GM19328 (cell line): ENCODE results near the gene PPM1N.

ENCODE experiments used
- ATAC-seq: cut with Tn5 transposase; IDR thresholded peaks from one replicate; pipeline ENCODE4 v1.9.1; 2021; ENCODE audit warnings: mild to moderate bottlenecking, moderate library complexity; ENCODE audit not compliant: unreplicated experiment

Gene PPM1N

DNA sequence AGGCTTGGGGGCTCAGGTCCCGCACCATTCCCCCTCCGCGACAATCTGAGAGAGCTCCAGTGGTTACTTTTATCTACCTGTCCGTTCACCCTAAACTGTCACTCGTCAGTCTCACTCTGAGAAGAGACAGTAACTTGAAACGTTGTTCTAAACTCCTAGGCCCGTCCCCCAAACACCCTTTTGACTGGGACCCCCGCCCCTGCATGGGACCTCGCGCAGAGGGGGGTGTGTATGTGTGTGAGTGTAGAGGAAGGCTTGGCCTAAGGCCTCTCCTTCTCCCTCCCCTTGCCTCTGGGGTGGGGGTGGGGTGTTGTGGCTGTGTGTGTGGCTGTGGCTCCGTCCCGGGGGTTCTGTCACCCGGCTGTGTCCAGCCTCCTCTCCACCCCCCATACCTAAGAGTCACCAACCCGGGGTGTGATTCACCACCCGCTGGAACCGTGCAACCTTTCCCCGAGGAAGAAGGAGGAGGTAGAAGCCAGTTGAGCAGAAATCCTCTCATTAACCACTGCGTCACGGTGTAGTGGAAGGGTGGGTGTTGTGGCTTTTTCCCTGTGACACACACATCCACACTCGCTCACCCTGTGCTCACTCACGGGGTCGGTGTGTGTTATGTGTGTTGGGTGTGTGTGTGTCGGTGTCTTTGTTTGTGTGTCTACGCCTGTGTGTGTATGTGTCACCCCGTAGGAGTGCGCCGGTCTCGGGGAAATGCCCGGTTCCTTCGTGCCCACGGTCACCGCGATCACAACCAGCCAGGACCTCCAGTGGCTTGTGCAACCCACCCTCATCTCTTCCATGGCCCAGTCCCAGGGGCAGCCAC lies 28.1 kb upstream of the PPM1N start:
- no peak for ATAC-seq

DNA sequence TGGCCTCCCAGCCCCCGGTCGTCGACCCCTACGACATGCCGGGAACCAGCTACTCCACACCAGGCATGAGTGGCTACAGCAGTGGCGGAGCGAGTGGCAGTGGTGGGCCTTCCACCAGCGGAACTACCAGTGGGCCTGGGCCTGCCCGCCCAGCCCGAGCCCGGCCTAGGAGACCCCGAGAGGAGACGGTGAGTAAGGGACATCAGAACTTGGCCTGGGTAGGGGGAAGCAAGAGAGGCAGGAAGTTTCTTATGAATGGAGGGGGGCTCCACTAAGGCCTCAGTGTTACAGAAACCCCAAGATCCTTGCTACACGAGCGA lies 27.5 kb upstream of the PPM1N start:
- no peak for ATAC-seq

DNA sequence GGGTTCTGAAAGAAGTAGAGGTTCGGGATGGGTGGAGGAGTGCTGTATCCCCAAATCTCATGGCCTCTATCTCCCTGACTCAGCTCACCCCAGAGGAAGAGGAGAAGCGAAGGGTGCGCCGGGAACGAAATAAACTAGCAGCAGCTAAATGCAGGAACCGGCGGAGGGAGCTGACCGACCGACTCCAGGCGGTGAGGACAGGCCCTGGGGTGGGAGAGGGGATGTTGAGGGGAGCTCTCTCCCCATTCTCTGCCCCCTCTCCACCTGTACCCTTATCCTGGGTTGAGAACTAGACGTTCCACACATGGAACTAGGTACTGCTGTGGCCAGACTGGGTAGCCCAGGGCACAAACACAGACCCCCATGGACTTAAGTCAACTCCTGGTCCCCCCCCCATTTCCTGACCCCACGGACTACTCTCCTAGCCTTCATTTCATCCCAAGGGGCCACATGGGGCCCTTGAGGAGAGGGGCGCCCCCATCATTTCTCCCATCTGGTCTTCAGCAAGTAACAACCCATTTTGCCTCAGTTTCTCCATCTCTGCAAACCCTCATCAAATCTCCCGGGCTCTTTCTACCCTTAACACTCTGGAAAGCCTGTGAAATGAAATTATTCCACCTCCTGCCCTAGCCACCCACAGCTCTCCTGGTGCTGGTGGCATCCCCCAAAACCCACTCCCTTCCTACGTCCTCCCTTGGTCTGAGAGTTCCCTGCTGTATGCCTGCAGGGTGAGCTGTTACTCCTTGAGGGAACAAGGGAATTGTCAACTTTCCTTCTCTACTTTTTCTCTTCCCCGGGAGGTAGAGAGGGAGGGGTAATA lies 26.9 kb upstream of the PPM1N start:
- ATAC-seq: no peak

DNA sequence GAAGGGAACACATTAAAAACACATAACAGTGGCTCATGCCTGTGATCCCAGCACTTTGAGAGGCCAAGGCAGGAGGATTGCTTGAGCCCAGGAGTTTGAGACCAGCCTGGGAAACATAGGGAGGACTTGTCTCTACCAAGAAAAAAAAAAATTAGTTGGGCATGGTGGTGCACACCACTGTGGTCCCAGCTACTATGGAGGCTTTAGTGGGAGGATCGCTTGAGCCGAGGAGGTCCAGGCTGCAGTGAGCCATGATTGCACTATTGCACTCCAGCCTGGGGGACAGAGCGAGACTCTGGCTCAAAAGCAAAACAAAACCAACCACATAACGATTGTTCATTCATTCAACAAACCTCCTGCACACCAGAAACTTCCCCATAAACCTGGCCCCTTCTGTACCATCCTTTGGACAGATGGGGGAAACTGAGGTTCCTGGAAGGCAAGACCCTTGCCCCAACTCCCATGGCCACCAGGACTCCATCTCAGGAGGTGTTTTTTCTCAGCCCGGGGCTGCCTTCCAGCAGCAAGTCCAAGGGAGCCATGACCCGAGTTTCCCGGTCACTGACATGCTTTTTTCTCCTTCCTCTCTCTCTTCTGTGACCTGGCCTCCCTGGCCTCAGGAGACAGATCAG lies 26.2 kb upstream of the PPM1N start:
- no peak for ATAC-seq

DNA sequence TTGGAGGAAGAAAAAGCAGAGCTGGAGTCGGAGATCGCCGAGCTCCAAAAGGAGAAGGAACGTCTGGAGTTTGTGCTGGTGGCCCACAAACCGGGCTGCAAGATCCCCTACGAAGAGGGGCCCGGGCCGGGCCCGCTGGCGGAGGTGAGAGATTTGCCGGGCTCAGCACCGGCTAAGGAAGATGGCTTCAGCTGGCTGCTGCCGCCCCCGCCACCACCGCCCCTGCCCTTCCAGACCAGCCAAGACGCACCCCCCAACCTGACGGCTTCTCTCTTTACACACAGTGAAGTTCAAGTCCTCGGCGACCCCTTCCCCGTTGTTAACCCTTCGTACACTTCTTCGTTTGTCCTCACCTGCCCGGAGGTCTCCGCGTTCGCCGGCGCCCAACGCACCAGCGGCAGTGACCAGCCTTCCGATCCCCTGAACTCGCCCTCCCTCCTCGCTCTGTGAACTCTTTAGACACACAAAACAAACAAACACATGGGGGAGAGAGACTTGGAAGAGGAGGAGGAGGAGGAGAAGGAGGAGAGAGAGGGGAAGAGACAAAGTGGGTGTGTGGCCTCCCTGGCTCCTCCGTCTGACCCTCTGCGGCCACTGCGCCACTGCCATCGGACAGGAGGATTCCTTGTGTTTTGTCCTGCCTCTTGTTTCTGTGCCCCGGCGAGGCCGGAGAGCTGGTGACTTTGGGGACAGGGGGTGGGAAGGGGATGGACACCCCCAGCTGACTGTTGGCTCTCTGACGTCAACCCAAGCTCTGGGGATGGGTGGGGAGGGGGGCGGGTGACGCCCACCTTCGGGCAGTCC lies 25.5 kb upstream of the PPM1N start:
- no peak for ATAC-seq

DNA sequence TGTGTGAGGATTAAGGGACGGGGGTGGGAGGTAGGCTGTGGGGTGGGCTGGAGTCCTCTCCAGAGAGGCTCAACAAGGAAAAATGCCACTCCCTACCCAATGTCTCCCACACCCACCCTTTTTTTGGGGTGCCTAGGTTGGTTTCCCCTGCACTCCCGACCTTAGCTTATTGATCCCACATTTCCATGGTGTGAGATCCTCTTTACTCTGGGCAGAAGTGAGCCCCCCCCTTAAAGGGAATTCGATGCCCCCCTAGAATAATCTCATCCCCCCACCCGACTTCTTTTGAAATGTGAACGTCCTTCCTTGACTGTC lies 24.9 kb upstream of the PPM1N start:
- no peak for ATAC-seq

DNA sequence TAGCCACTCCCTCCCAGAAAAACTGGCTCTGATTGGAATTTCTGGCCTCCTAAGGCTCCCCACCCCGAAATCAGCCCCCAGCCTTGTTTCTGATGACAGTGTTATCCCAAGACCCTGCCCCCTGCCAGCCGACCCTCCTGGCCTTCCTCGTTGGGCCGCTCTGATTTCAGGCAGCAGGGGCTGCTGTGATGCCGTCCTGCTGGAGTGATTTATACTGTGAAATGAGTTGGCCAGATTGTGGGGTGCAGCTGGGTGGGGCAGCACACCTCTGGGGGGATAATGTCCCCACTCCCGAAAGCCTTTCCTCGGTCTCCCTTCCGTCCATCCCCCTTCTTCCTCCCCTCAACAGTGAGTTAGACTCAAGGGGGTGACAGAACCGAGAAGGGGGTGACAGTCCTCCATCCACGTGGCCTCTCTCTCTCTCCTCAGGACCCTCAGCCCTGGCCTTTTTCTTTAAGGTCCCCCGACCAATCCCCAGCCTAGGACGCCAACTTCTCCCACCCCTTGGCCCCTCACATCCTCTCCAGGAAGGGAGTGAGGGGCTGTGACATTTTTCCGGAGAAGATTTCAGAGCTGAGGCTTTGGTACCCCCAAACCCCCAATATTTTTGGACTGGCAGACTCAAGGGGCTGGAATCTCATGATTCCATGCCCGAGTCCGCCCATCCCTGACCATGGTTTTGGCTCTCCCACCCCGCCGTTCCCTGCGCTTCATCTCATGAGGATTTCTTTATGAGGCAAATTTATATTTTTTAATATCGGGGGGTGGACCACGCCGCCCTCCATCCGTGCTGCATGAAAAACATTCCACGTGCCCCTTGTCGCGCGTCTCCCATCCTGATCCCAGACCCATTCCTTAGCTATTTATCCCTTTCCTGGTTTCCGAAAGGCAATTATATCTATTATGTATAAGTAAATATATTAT lies 24.3 kb upstream of the PPM1N start:
- no peak for ATAC-seq

DNA sequence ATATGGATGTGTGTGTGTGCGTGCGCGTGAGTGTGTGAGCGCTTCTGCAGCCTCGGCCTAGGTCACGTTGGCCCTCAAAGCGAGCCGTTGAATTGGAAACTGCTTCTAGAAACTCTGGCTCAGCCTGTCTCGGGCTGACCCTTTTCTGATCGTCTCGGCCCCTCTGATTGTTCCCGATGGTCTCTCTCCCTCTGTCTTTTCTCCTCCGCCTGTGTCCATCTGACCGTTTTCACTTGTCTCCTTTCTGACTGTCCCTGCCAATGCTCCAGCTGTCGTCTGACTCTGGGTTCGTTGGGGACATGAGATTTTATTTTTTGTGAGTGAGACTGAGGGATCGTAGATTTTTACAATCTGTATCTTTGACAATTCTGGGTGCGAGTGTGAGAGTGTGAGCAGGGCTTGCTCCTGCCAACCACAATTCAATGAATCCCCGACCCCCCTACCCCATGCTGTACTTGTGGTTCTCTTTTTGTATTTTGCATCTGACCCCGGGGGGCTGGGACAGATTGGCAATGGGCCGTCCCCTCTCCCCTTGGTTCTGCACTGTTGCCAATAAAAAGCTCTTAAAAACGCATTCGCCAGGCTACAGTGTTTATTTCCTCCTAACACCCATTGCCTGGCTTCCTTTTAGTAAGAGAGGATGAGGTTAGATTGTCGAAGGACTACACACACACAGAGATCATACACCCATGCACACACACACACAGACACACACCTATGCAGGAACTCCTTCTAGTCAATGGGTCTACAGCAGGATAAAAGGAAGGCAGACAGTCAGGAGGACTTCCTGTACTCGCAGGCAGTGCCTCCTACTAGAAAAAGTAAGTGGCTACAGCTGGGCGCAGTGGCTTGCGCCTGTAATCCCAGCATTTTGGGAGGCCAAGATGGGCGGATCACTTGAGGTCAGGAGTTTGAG lies 23.4 kb upstream of the PPM1N start:
- ATAC-seq: no peak

DNA sequence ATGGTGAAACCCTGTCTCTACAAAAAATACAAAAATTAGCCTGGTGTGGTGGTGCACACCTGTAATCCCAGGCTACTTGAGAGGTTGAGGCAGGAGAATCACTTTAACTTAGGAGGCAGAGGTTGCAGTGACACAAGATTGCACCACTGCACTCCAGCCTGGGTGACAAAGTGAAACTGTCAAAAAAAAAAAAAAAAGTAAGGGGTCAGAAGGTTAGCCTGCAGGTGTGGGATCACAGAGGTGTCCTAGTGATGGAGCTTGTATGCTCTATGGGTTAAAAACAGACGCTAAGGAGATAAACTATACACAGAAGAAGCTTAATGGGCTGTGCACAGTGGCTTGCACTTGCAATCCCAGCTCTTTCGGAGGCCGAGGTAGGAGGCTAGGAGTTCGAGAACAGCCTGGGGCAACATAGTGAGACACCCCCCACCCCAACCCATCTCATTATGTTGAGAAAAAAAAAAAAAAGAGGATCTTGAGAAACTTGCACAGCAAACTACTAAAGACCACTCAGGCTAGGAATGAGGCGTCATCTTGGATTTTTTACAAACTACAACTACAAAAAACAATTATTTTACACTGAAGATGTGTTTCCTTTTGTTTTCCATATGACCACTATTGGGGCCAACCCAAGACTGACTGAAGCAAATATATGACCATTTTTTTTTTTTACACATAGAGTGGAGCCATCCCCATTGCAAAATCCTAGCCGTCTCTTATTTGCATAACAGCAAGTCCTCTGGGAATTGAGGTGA lies 22.5 kb upstream of the PPM1N start:
- ATAC-seq: no peak

DNA sequence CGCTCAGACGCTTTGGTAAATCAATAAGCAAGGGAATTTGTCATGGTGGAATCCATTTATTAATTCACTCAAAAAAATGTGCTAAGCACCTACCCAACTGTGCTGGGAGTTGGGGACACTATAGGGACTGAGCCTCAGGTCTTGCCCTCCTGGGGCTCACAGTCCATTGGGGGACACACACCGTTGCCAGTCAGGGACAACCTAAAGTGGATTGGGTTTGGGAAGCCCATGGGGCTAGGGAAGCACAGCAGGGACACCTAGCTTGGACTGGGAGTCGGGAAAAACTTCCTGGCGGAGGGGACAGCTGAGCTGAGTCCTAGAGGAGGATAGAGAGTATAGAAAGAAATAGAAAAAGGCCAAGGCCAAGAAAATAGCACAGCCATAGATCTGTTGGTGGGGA lies 21.9 kb upstream of the PPM1N start:
- no peak for ATAC-seq

DNA sequence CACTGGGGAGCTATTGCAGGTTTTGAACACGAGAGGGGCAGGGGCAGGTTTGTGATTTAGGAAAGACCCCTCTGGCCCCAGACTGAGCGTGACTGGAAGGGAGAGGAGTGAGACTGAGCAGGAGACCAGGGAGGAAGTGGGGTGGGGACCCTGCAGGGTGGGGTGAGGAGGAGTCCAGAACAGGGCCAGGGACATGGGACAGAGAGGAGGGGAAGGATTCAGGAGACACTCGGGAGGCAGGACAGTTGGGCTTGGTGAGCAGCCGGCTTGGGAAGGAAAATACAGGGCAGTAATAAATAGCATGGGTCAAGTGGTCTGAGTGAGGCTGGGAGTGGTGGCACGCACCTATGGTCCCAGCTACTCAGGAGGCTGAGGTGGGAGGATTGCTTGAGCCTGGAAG lies 21.1 kb upstream of the PPM1N start:
- ATAC-seq: no peak

DNA sequence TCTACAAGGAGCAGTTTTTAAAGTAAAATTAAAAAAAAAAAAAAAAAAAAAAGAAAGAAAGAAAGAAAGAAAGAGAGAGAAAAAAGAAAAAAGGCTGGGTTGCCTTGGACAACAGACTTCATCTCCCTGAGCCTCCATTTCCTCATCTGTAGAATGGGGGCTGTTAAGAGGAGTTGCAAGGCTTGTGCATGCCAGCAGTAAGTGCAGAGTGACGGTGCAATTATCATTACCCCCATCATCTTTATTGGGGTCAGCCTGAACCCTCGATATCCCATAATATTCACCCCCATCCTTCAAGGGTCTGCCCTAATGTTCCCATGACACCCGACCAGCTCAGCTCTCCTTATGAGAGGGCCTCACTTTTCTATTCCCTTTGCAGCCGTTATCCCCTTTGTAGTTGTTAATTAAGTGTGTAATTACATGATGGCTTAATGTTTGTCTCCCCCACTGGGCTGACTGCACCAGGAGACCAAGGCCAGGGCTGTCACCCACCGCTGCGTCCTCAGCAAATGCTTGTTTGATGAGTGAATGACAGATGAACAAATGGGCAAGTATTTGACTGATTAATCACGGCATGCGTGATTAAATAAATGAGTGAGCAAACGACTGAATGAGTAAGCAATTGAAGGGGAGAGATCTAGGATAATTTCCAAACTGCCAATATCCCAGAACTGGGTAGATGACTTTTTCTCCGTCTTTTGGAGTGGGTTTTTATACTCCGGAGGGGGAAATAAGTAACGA lies 20.4 kb upstream of the PPM1N start:
- ATAC-seq: no peak

DNA sequence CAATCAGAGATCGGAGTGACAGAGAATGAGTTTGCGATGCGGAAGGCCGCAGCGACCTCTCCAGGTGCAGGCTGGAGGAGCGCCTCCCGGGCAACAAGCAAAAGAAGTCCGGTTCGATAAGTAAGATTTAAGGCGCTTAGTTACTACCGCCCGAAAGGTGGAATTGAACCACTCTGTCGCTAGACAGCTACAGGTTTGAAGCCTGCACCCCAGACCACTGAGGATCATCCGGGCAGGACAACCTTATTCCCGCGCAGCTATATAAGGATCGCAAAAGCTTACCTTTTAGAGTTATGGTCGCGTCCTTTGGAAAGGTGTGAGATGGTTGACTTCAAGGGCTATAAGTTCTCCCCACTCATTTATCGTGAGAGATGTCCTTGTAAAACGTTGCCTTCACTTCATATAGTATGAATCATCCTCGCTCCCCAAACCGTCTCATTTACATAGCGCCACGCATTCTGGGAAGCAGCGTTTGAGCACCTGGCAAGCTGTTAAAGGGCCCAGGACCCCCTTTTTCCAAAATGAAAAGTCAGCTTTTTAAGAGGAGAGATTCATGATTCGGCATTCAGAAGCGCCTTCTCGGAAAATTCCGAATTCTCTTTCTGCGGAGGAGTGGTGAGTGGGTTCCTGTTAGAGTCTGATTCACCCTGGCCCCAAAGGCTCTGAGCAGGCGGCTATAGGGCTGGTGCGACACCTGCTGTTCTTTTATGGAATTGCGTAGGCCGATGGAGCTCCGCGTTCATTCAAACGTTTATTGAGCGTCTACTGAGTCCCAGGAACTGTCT lies 19.6 kb upstream of the PPM1N start:
- peak; percentile 57 for ATAC-seq

DNA sequence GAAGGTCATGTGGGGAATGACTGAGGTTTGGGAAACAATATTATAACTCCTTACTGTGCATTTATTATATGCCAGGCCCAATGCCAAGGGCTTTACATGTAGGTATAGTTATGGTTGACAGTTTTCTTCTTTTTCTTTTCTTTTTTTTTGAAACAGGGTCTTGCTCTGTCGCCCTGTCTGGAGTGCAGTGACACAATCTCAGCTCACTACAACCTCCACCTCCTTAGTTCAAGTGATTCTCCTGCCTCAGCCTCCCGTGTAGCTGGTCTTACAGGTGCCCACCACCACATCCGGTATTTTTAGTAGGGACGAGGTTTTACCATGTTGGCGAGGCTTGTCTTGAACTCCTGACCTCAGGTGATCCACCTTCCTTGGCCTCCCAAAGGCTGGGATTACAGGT lies 15.2 kb upstream of the PPM1N start:
- no peak for ATAC-seq

DNA sequence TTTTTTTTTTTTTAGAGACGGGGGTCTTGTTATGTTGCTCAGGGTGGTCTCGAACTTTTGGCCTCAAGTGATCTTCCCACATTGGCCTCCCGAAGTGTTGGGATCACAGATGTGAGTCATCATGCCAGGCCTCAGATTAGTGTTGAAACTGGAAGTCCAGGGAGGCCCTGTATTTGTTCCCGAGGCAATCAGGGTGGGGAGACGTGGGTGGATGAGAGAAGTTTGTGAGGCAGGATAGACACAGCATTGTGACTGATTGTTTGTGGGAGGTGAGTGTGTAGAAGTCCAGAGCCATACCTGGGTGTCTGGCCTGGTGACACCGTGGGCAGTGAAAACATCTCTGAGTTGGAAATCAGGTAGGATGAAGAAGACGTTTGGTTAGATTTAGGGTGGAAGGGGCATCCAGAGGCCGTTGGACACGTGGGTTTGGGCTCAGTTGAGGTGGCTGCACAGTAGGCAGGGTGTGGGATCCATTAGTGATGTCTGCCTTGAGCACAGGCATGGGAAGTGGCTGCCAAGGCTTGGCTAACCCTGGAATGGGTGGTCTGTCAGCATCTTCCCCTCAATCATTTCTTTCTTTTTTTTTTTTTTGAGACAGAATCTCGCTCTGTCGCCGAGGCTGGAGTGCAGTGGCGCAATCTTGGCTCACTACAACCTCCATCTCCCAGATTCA lies 13.8 kb upstream of the PPM1N start:
- ATAC-seq: no peak

DNA sequence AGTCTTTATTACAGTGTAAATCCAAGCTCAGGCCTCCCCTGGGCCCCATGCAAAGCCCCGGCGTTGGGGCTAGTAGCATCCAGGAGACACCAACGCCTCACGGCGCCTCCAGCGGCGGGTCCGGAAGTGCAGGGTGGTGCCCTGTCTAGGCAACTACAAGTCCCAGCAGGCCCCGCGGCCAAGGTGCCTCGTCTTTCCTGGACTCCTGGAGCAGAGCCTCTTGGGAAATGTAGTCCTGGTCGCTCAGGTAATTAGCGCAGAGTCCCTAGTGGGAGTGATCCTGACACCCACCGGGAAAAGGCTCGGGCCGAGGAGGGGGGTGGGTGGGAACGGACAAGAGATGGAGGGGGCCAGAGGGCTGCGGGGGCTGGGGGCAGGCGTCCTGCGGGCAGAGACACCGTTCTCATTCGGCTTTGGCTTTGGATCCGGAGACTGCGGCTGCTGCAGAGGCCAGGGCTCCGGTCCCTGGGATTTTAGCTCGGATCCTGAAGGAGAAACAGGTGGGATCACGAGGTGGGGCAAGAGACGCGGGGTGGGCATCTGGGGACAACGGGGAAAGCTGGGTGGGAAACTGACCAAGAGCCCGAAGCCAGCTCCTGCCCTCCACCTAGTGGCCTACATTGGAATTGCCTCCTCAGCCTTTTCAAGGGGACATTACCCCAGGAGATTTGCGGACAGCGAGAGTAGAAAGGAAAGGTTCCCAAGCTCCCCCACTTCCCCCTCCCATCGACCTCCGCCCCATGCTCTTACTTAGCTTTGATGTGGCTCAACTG lies 12.8 kb upstream of the PPM1N start:
- ATAC-seq: peak; percentile 86
